Measurements from ENCODE around the gene LRIT1.

DNA sequence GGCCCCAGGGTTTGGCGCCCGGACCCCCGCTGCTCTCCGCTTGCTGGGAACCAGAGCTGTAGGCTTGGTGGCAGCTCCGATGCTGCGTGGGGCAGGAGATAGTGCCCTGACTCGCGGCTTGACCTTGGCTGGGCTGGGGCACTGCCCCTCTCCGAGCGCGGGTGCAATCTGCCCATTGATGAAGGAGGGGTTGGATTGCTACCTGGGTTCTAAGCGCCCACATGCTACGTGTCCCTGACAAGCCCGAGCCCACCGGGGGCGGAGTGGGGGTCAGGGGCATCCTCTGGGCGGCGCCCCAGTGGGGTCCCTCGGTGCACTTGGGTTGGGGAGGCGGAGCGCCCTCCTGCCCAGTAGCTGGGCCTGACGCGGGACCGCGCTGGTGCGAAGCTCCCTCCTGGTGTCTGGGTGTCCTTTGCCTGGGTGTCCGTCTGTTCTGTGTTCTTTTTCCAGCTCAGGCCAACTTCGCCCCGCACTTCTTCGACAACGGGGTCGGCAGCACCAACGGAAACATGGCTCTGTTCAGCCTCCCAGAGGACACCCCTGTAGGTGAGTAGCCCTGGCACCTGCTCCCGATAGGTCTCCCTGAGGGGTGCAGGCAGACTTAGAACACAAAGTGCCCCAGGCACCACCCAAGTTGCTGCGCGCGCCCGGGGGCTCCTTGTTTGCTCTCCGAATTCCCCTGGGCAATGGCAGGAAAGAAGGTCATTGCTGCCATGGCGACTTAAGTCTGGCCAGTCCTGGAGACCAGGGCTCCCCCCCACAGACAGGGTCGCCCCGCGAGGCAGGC lies 46.1 kb downstream of the LRIT1 start:
- no peak for TF ChIP-seq POLR2A (IDR thresholded peaks at IDR 0.05)
- TF ChIP-seq, protein P1, sequence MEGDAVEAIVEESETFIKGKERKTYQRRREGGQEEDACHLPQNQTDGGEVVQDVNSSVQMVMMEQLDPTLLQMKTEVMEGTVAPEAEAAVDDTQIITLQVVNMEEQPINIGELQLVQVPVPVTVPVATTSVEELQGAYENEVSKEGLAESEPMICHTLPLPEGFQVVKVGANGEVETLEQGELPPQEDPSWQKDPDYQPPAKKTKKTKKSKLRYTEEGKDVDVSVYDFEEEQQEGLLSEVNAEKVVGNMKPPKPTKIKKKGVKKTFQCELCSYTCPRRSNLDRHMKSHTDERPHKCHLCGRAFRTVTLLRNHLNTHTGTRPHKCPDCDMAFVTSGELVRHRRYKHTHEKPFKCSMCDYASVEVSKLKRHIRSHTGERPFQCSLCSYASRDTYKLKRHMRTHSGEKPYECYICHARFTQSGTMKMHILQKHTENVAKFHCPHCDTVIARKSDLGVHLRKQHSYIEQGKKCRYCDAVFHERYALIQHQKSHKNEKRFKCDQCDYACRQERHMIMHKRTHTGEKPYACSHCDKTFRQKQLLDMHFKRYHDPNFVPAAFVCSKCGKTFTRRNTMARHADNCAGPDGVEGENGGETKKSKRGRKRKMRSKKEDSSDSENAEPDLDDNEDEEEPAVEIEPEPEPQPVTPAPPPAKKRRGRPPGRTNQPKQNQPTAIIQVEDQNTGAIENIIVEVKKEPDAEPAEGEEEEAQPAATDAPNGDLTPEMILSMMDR (IDR thresholded peaks at IDR 0.05), result no peak
